Neural progenitor cell (in vitro differentiated cells): ENCODE data around the gene PLXNB1.

ENCODE experiments used
- EZH2 ChIP-seq: fragments of 200-600 bp; sonication (generic); IDR thresholded peaks from 2 replicates; pipeline ENCODE4 v1.6.1; 2017; ENCODE audit warnings: antibody characterized with exemption, mild to moderate bottlenecking, moderate library complexity
- TF ChIP-seq, protein P1 (sequence below): fragments of 200-600 bp; sonication (generic); IDR thresholded peaks from 2 replicates; pipeline ENCODE4 v1.5.1; 2017; ENCODE audit warnings: antibody characterized with exemption, mild to moderate bottlenecking

GRCh38 chr3:48465531-48466378 is 35.9 kb upstream of the PLXNB1 start:
- TF ChIP-seq, protein P1, sequence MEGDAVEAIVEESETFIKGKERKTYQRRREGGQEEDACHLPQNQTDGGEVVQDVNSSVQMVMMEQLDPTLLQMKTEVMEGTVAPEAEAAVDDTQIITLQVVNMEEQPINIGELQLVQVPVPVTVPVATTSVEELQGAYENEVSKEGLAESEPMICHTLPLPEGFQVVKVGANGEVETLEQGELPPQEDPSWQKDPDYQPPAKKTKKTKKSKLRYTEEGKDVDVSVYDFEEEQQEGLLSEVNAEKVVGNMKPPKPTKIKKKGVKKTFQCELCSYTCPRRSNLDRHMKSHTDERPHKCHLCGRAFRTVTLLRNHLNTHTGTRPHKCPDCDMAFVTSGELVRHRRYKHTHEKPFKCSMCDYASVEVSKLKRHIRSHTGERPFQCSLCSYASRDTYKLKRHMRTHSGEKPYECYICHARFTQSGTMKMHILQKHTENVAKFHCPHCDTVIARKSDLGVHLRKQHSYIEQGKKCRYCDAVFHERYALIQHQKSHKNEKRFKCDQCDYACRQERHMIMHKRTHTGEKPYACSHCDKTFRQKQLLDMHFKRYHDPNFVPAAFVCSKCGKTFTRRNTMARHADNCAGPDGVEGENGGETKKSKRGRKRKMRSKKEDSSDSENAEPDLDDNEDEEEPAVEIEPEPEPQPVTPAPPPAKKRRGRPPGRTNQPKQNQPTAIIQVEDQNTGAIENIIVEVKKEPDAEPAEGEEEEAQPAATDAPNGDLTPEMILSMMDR = peak; percentile 77
- TF ChIP-seq EZH2 = no peak
